HG03571 (cell line): Measurements from ENCODE around the gene FEZF1.
"Not testable (repeated sequence)": the region's sequence is repeated elsewhere in the genome, so short reads cannot be mapped to it uniquely, and the experiment has no call there.

Experiments
- ATAC-seq: cut with Tn5 transposase; IDR thresholded peaks from one replicate; pipeline ENCODE4 v1.9.1; 2021; ENCODE audit not compliant: unreplicated experiment

The FEZF1 gene

GRCh38 chr7:122309421-122309820 lies 4.9 kb upstream of the FEZF1 start:
- ATAC-seq, result no peak

- no peak for ATAC-seq
These were observed 2.7 kb upstream of the FEZF1 start for GRCh38 chr7:122307228-122307621.

DNA sequence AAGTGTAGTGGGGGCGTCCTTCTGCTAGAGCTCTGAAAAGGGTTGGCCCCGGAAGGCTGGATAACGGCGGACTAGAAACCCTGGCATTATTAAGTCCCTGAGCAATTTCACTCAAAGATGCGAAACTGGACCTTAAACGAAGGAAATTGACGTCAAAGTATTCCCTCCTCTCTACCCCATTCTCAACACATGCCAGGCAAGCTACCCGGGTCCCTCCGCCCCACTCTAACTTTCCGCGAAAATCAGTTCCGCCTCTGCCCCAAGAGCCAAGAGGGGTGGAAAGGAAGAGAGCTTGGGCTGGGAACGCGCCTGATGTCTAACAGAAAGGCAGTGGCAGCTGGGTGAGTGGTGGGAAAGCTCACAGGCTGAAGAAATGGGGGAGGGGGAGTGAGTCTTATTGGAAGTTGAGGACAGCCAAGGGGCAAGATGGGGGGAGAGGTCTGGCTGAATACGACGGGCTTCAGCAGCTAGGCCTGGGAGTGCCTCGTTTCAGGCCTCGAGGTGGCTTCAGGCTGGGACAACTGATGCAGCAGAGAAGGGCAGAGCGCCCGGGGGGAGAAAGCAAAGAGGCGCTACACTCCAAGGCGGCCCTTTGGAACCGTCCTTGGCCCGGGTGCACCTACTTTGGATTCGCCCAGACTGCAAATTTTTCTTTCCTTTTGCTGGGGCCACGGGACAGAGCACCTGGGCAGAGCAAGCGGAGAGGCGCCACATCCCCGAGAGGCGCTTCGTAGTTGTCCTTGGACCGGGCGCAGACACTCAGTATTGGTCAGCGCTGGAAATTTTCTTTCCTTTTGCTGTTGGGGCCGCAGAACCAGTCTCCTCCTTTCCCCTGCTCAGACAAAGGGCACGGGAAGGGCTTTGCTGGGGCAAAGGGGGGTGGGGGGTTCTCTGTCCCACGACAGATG lies 2.0 kb upstream of the FEZF1 start:
- no peak for ATAC-seq

GRCh38 chr7:122305475-122306319 lies 1.1 kb upstream of the FEZF1 start:
- ATAC-seq, result no peak

- no peak for ATAC-seq
These were observed 459 bp upstream of the FEZF1 start for GRCh38 chr7:122304996-122305421.

- no peak for ATAC-seq
These were observed 825 bp downstream of the FEZF1 start for GRCh38 chr7:122303531-122304318.

DNA sequence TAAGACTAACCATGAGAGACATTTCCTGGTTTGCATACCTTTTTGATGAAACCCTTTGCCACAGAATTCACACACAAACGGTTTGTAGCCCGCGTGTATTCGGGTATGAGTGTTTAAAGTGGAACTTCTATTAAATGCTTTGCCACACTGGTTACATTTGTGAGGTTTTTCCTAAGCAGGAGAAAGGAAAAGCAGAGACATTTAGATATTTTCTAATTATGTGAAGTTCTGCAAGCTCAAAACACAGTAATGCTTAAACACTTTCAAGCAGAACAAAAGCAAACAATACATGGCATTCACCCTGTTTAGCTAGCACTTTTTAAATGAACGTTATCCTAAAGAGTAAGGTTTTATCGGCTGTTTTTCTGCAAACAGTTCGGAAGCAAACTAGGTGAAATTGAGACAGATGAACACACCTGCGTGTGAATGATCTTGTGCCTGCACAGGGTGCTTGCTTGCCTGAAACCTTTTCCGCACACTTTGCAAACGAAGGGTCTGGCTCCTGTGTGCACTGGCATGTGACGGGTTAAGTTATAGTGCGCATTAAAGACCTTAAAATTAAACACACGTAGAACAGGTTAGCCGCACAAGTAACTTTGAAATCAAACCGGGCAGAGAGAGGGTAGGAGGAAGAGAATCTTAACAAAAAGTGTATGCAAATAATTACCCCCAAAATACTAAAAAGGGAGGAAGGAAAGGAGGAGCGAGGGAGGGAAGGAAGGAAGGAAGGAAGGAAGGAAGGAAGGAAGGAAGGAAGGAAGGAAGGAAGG lies 1.6 kb downstream of the FEZF1 start:
- no peak for ATAC-seq

GRCh38 chr7:122301858-122302760 lies 2.4 kb downstream of the FEZF1 start:
- ATAC-seq, result no peak

- no peak for ATAC-seq
These were observed 3.4 kb downstream of the FEZF1 start for GRCh38 chr7:122300956-122301833.

- ATAC-seq, result no peak
These were observed 4.2 kb downstream of the FEZF1 start for GRCh38 chr7:122300211-122300932.

- ATAC-seq, result no peak
These were observed 4.8 kb downstream of the FEZF1 start for GRCh38 chr7:122299624-122300210.

GRCh38 chr7:122298618-122299017 lies 5.9 kb downstream of the FEZF1 start:
- ATAC-seq, result no peak

GRCh38 chr7:122298131-122298530 lies 6.4 kb downstream of the FEZF1 start:
- ATAC-seq, result no peak

GRCh38 chr7:122291189-122291588 lies 13.4 kb downstream of the FEZF1 start:
- no peak for ATAC-seq

- no peak for ATAC-seq
These were observed 14.1 kb downstream of the FEZF1 start for GRCh38 chr7:122290476-122290875.

GRCh38 chr7:122289426-122289825 lies 15.1 kb downstream of the FEZF1 start:
- ATAC-seq, result no peak

DNA sequence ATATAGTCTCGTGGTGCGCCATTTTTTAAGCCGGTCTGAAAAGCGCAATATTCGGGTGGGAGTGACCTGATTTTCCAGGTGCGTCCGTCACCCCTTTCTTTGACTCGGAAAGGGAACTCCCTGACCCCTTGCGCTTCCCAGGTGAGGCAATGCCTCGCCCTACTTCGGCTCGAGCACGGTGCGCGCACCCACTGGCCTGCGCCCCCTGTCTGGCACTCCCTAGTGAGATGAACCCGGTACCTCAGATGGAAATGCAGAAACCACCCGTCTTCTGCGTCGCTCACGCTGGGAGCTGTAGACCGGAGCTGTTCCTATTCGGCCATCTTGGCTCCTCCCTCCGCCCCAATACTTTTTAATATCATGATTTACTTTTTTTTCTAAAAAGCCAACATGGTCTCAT lies 19.9 kb downstream of the FEZF1 start:
- ATAC-seq, result not testable (repeated sequence)
